SK-N-SH treated with all-trans-retinoic acid at 6 μM for 48 hours (cell line): ENCODE results near the gene MYNN.

Source experiments
- ARNTL ChIP-seq: fragments of 450-650 bp; formaldehyde crosslinking; IDR thresholded peaks from 2 replicates; pipeline ENCODE4 v1.5.0; 2020; ENCODE audit warnings: low read depth, mild to moderate bottlenecking, moderate library complexity, borderline replicate concordance
- ISL1 ChIP-seq: fragments of 250-450 bp; sonication (Bioruptor Pico); IDR thresholded peaks from 2 replicates; pipeline ENCODE4 v2.1.2; 2022; ENCODE audit warnings: mild to moderate bottlenecking, moderate library complexity
- PPARA ChIP-seq: fragments of 250-450 bp; sonication (Bioruptor Pico); IDR thresholded peaks from 2 replicates; pipeline ENCODE4 v1.5.0; 2020; ENCODE audit warnings: mild to moderate bottlenecking, borderline replicate concordance
- RARB ChIP-seq: fragments of 250-450 bp; sonication (Bioruptor Pico); IDR thresholded peaks from 2 replicates; pipeline ENCODE4 v1.8.0; 2021; ENCODE audit warnings: mild to moderate bottlenecking, moderate library complexity
- TCF4 ChIP-seq: fragments of 250-450 bp; sonication (Bioruptor Pico); IDR thresholded peaks from 2 replicates; pipeline ENCODE4 v1.8.0; 2021; ENCODE audit warnings: mild to moderate bottlenecking, moderate library complexity, borderline replicate concordance
- ZFP3 ChIP-seq: fragments of 250-450 bp; sonication (Bioruptor Pico); IDR thresholded peaks from 2 replicates; pipeline ENCODE4 v1.5.0; 2020; ENCODE audit warnings: mild to moderate bottlenecking, moderate library complexity
- ZFP30 ChIP-seq: fragments of 450-650 bp; formaldehyde crosslinking; IDR thresholded peaks from 2 replicates; pipeline ENCODE4 v1.5.0; 2022; ENCODE audit warnings: mild to moderate bottlenecking, moderate library complexity
- ZNF565 ChIP-seq: fragments of 450-650 bp; formaldehyde crosslinking; conservative IDR thresholded peaks from 2 replicates; pipeline ENCODE4 v1.5.0; 2020; ENCODE audit warnings: low read depth, mild to moderate bottlenecking, moderate library complexity
- ZNF8 ChIP-seq: fragments of 450-650 bp; formaldehyde crosslinking; IDR thresholded peaks from 2 replicates; pipeline ENCODE4 v1.5.0; 2020; ENCODE audit warnings: mild to moderate bottlenecking, moderate library complexity
- TF ChIP-seq, protein P1 (sequence below): fragments of 250-450 bp; sonication (Bioruptor Pico); IDR thresholded peaks from 2 replicates; pipeline ENCODE4 v1.8.0; 2020; ENCODE audit warnings: mild to moderate bottlenecking, moderate library complexity, borderline replicate concordance
- TF ChIP-seq, protein P2 (sequence below): fragments of 250-450 bp; sonication (Bioruptor Pico); IDR thresholded peaks from 2 replicates; pipeline ENCODE4 v1.5.1; 2020; ENCODE audit warnings: low read depth, mild to moderate bottlenecking, moderate library complexity
- TF ChIP-seq, protein P3 (sequence below): fragments of 250-450 bp; sonication (Bioruptor Pico); IDR thresholded peaks from 2 replicates; pipeline ENCODE4 v1.5.0; 2020; ENCODE audit warnings: mild to moderate bottlenecking, moderate library complexity
- TF ChIP-seq, protein P4 (sequence below): fragments of 250-450 bp; sonication (Bioruptor Pico); IDR thresholded peaks from 2 replicates; pipeline ENCODE4 v1.8.0; 2021; ENCODE audit warnings: low read depth, mild to moderate bottlenecking, moderate library complexity, borderline replicate concordance

DNA sequence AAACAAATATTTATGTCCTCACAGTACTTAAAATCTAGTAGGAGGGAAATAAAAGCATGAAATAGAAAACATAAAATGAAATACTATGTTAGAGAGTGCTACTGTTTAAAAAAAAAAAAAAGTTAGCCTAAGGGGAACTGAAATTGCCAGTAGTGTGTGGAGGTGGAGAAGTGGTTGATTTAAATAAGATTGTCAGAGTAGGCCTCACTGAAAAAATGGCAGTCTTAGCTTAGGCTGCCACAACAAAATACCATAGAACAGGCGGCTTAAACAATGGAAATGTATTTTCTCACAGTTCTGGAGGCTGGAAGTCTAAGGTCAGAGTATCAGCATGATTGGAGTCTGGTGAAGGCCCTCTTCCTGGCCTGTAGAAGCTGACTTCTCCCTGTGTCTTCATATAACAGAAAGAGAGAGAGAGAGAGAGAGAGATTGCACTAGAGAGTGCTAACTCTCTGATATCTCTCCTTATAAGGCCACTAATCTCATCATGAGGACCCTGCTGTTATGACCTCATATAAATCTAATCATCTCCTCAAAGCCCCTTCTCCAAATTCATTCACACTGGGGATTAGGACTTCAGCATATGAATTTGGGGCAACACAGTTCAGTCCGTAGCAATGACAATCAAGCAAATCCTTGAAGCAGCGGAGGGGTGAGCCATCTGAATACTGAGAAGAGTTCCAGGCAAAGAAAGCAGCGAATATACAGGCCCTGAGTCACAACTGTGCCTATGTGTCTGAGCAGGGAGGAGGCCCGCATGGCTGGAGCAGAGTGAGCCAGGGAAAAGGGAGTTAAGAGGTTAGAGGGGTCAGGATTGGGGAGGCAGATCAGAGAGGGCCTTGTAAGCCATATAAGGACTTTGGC lies 63.1 kb downstream of the MYNN start:
- TF ChIP-seq ISL1 (CRISPR knock-in tag) = no peak
- TF ChIP-seq, protein P1, sequence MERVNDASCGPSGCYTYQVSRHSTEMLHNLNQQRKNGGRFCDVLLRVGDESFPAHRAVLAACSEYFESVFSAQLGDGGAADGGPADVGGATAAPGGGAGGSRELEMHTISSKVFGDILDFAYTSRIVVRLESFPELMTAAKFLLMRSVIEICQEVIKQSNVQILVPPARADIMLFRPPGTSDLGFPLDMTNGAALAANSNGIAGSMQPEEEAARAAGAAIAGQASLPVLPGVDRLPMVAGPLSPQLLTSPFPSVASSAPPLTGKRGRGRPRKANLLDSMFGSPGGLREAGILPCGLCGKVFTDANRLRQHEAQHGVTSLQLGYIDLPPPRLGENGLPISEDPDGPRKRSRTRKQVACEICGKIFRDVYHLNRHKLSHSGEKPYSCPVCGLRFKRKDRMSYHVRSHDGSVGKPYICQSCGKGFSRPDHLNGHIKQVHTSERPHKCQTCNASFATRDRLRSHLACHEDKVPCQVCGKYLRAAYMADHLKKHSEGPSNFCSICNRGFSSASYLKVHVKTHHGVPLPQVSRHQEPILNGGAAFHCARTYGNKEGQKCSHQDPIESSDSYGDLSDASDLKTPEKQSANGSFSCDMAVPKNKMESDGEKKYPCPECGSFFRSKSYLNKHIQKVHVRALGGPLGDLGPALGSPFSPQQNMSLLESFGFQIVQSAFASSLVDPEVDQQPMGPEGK (CRISPR knock-in tag) = no peak
- TF ChIP-seq ARNTL (CRISPR knock-in tag) = no peak
- TF ChIP-seq, protein P2, sequence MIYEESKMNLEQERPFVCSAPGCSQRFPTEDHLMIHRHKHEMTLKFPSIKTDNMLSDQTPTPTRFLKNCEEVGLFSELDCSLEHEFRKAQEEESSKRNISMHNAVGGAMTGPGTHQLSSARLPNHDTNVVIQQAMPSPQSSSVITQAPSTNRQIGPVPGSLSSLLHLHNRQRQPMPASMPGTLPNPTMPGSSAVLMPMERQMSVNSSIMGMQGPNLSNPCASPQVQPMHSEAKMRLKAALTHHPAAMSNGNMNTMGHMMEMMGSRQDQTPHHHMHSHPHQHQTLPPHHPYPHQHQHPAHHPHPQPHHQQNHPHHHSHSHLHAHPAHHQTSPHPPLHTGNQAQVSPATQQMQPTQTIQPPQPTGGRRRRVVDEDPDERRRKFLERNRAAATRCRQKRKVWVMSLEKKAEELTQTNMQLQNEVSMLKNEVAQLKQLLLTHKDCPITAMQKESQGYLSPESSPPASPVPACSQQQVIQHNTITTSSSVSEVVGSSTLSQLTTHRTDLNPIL (CRISPR knock-in tag) = no peak
- no peak for TF ChIP-seq ZNF8 (CRISPR knock-in tag)
- no peak for TF ChIP-seq PPARA
- TF ChIP-seq ZFP30 (CRISPR knock-in tag) = no peak
- no peak for TF ChIP-seq ZFP3 (CRISPR knock-in tag)
- TF ChIP-seq, protein P3, sequence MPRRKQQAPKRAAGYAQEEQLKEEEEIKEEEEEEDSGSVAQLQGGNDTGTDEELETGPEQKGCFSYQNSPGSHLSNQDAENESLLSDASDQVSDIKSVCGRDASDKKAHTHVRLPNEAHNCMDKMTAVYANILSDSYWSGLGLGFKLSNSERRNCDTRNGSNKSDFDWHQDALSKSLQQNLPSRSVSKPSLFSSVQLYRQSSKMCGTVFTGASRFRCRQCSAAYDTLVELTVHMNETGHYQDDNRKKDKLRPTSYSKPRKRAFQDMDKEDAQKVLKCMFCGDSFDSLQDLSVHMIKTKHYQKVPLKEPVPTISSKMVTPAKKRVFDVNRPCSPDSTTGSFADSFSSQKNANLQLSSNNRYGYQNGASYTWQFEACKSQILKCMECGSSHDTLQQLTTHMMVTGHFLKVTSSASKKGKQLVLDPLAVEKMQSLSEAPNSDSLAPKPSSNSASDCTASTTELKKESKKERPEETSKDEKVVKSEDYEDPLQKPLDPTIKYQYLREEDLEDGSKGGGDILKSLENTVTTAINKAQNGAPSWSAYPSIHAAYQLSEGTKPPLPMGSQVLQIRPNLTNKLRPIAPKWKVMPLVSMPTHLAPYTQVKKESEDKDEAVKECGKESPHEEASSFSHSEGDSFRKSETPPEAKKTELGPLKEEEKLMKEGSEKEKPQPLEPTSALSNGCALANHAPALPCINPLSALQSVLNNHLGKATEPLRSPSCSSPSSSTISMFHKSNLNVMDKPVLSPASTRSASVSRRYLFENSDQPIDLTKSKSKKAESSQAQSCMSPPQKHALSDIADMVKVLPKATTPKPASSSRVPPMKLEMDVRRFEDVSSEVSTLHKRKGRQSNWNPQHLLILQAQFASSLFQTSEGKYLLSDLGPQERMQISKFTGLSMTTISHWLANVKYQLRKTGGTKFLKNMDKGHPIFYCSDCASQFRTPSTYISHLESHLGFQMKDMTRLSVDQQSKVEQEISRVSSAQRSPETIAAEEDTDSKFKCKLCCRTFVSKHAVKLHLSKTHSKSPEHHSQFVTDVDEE (CRISPR knock-in tag) = no peak
- TF ChIP-seq ZNF565 (CRISPR knock-in tag) = no peak
- TF ChIP-seq RARB (CRISPR knock-in tag) = no peak
- TF ChIP-seq TCF4 (CRISPR knock-in tag) = no peak
- TF ChIP-seq, protein P4, sequence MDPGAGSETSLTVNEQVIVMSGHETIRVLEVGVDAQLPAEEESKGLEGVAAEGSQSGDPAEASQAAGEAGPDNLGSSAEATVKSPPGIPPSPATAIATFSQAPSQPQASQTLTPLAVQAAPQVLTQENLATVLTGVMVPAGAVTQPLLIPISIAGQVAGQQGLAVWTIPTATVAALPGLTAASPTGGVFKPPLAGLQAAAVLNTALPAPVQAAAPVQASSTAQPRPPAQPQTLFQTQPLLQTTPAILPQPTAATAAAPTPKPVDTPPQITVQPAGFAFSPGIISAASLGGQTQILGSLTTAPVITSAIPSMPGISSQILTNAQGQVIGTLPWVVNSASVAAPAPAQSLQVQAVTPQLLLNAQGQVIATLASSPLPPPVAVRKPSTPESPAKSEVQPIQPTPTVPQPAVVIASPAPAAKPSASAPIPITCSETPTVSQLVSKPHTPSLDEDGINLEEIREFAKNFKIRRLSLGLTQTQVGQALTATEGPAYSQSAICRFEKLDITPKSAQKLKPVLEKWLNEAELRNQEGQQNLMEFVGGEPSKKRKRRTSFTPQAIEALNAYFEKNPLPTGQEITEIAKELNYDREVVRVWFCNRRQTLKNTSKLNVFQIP = no peak
